Stimulated activated CD8-positive, alpha-beta memory T cell treated with anti-CD3 and anti-CD28 coated beads, Interleukin-4, amount 100 ng/mL, for 1 hour (primary cell): Measurements from ENCODE around the gene DQX1.
"Not testable (repeated sequence)": the region's sequence is repeated elsewhere in the genome, so short reads cannot be mapped to it uniquely, and the experiment has no call there.

ENCODE experiments used
- DNase-seq, 2 donors: peaks; one replicate each; pipeline ENCODE4 v3.0.0-alpha.2; 2020; ENCODE audit warnings: low read depth in 2 of 2, low spot score in 1 of 2

Gene DQX1

GRCh38 chr2:74470742-74471141 is 55.3 kb downstream of the DQX1 start:
- not testable (repeated sequence) for DNase-seq
